Mesodermal cell (in vitro differentiated cells): ENCODE data around the gene TDRD7. TPM values are rescaled to one million over a fixed set of nuclear protein-coding genes. Genes with fewer than 3 reads are reported as not detected.

ENCODE experiments used
- H3K27ac ChIP-seq: 2 replicates; pipeline ENCODE4 v1.7.0; 2013; ENCODE audit warnings: mild to moderate bottlenecking, low read depth, low read length, moderate library complexity; ENCODE audit not compliant: severe bottlenecking
- H3K36me3 ChIP-seq: 2 replicates; pipeline ENCODE4 v1.7.1; 2013; ENCODE audit warnings: mild to moderate bottlenecking, low read length, moderate library complexity; ENCODE audit not compliant: control insufficient read depth, insufficient read depth
- H3K4me1 ChIP-seq: one replicate; pipeline ENCODE4 v1.7.1; 2013; ENCODE audit warnings: mild to moderate bottlenecking, low read length; ENCODE audit not compliant: insufficient read depth, control insufficient read depth, poor library complexity, severe bottlenecking
- H3K4me3 ChIP-seq: 2 replicates; pipeline ENCODE4 v1.7.0; 2013; ENCODE audit warnings: low read length, control low read depth, mild to moderate bottlenecking; ENCODE audit not compliant: insufficient read depth, poor library complexity, severe bottlenecking; ENCODE audit errors: extremely low read depth
- H3K9me3 ChIP-seq: 2 replicates; pipeline ENCODE4 v1.7.1; 2013; ENCODE audit warnings: mild to moderate bottlenecking, low read length, moderate library complexity; ENCODE audit not compliant: control insufficient read depth
- WGBS, 2 experiments: methylation state at CpG; one replicate each; pipeline ENCODE4 v1.1.5; 2013; ENCODE audit warnings: missing lambda C conversion rate in 2 of 2; ENCODE audit not compliant: insufficient coverage in 2 of 2; 5-methylcytosine and 5-hydroxymethylcytosine counted together
- polyA plus RNA-seq, 2 experiments: library from polyadenylated mRNA; stranded (reverse); fragments of 50-300 nt; gene quantifications; one replicate each; pipeline ENCODE4 v1.2.3, GENCODE V29; 2013

Gene TDRD7
- polyA plus RNA-seq (2013, experiment 1 of 2) = 2.8 TPM
- polyA plus RNA-seq (2013, experiment 2 of 2) = 3.0 TPM

- WGBS, 2 experiments = 1 to 3% methylated on average over 45 to 49 of the region's 115 CpGs
- Histone ChIP-seq H3K27ac (no peak within 1 kb of the TSS), H3K36me3 (no peaks in the 10 kb centered on the region), H3K4me1 (no peaks in the 10 kb centered on the region), H3K4me3 (peak within 1 kb of the TSS; percentile 68), H3K9me3 (no peaks in the 10 kb centered on the region)
These were observed at the start of gene TDRD7 for GRCh38 chr9:97411789-97412625. TSS of gene TDRD7 (plus strand) at chr9:97412096. CDS start at chr9:97428466, 16,370 bp downstream.

GRCh38 chr9:97362777-97363545 lies 48.9 kb upstream of the TDRD7 start:
- Histone ChIP-seq H3K4me1 (no peaks in the 10 kb centered on the region), H3K4me3 (no peak overlapping the region), H3K27ac (no peak overlapping the region), H3K9me3 (no peaks in the 10 kb centered on the region), H3K36me3 (no peaks in the 10 kb centered on the region)
- 81 to 94% methylated on average over 2 to 5 of the region's 5 CpGs for WGBS, 2 experiments

GRCh38 chr9:97363661-97364299 lies 48.1 kb upstream of the TDRD7 start:
- no peak overlapping the region for H3K27ac ChIP-seq
- no peaks in the 10 kb centered on the region for H3K36me3 ChIP-seq
- peaks cover 2% of the 10 kb centered on the region for H3K9me3 ChIP-seq
- H3K4me3 ChIP-seq = no peak overlapping the region
- 82% methylated on average over 8 to 10 of the region's 11 CpGs for WGBS, 2 experiments
- no peaks in the 10 kb centered on the region for H3K4me1 ChIP-seq

DNA sequence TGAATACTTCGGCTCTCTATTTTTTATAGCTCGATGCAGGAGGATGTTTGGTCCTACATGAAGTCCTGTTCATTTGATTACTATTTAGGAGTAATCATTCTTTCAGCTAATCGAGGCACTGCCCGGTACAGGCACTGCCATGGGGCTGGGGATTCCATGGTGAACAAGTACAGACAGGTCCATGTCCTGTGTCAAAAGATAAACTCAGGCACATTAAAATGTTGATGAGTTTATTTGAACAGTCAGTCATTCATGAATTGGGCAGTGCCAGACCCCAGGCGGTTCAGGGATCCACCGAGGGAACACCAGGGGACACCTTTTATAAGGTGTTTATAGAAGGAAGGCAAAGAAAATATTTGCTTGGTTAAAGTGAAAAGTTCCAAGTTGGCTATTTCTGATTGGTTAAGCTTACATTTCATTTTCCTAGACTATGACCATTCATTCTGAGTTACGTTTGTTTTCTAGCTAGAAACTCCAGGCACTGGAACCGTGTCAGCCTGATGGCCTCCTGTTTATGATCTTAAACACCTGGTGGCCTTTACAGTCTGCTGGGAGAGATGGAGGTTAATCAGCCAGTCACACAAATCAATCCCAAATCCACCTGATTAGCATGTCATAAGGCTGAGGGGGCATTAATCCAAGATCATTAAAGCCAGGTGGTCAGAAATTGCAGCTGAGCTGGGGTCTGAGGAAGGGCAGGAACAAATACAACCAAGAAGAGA lies 47.0 kb upstream of the TDRD7 start:
- no peaks in the 10 kb centered on the region for H3K4me1 ChIP-seq
- peaks cover 10% of the 10 kb centered on the region for H3K9me3 ChIP-seq
- H3K4me3 ChIP-seq = no peak overlapping the region
- H3K36me3 ChIP-seq = no peaks in the 10 kb centered on the region
- no peak overlapping the region for H3K27ac ChIP-seq
- WGBS, 2 experiments = 86 to 93% methylated on average over 4 to 7 of the region's 8 CpGs

DNA sequence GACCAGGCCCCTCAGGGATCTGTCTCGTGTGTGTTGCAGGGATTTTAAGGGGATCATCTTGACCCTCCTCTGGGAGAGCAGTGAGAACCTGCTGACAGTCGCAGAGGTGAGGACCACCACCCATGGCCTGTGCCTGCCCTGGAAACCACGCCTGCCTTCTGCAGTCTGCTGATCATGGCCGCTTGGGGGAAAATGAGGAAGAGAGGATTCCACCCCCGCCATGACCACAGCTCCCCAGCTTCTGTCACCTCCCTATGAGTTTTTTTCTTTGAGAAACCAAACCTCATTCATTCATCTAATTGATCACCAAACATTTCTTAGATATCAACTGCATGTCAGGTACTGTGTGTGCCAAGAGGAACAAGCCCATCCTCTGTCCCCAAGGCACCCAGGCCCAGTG lies 46.3 kb upstream of the TDRD7 start:
- peaks cover 16% of the 10 kb centered on the region for H3K9me3 ChIP-seq

GRCh38 chr9:97366476-97366875 lies 45.4 kb upstream of the TDRD7 start:
- no peak overlapping the region for H3K4me3 ChIP-seq
- 84 to 88% methylated on average over 5 of the region's 10 CpGs for WGBS, 2 experiments
- no peaks in the 10 kb centered on the region for H3K36me3 ChIP-seq
- no peaks in the 10 kb centered on the region for H3K4me1 ChIP-seq
- H3K27ac ChIP-seq = no peak overlapping the region
- peaks cover 16% of the 10 kb centered on the region for H3K9me3 ChIP-seq

More for the DNA sequence above, 46.3 kb upstream of the TDRD7 start:
- Histone ChIP-seq H3K4me3 (no peak overlapping the region), H3K27ac (no peak overlapping the region), H3K36me3 (no peaks in the 10 kb centered on the region), H3K4me1 (no peaks in the 10 kb centered on the region)
- 81% methylated on average over 3 to 4 of the region's 5 CpGs for WGBS, 2 experiments

DNA sequence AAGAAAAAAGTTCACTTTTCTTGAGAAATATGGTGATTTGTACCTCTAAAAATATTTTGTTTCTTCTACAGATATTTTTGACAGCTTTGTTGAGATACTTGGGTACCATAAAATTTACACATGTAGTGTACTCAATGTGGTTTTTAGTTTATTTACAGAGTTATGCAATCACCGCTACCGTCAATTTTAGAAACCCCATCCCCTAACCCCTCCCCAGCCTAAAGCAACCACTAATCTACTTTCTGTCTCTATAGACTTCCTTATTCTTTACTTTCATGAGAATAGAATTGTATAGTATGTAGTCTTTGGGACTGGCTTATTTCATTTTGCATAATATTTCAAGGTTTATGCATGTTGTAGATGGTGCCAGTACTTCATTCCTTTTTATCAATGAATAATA lies 45.0 kb upstream of the TDRD7 start:
- Histone ChIP-seq H3K27ac (no peak overlapping the region), H3K9me3 (peaks cover 16% of the 10 kb centered on the region), H3K4me1 (no peaks in the 10 kb centered on the region), H3K4me3 (no peak overlapping the region), H3K36me3 (no peaks in the 10 kb centered on the region)
- no CpG with 5 or more reads among the region's 2 CpGs for WGBS, 2 experiments

DNA sequence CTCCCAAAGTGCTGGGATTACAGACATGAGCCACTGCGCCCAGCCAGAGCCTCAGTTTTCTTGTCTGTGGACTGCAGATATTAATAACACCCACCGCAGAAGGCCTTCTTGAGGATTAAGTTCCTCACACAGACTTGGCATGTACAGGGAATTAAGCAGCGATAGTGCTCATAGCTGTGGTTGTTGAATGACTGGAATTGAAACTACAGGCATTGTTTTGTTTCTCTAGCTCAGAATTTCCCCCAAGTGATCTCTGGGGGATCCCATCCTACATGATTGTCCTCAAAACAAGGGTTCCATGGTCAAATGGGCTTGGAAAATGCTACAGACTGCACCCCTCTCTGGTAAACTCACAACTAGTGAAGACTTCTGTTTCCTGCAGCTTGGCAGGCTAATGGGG lies 44.2 kb upstream of the TDRD7 start:
- peaks cover 16% of the 10 kb centered on the region for H3K9me3 ChIP-seq
- no peaks in the 10 kb centered on the region for H3K4me1 ChIP-seq
- H3K27ac ChIP-seq = no peak overlapping the region
- H3K36me3 ChIP-seq = no peaks in the 10 kb centered on the region
- no peak overlapping the region for H3K4me3 ChIP-seq
- 100% methylated on average over 2 of the region's 3 CpGs for WGBS, 2 experiments

GRCh38 chr9:97368964-97369363 lies 42.9 kb upstream of the TDRD7 start:
- WGBS, 2 experiments = 70 to 94% methylated on average over 1 of the region's 1 CpG
- Histone ChIP-seq H3K9me3 (peaks cover 16% of the 10 kb centered on the region), H3K4me1 (no peaks in the 10 kb centered on the region), H3K4me3 (no peak overlapping the region), H3K36me3 (no peaks in the 10 kb centered on the region), H3K27ac (no peak overlapping the region)

DNA sequence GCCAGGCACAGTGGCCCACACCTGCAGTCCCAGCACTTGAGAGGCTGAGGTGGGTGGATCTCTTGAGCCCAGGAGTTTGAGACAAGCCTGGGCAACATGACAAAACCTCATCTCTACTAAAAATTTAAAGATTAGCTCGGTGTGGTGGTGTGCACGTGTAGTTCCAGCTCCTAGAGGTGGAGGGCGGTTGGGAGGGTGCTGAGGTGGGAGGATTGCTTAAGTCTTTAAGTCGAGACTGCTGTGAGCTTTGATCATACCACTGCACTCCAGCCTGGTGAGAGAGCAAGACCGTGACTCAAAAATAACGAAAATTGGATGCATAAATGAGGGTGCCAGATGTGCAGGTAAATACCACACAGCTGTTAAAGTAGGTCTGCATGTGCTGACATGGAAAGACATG lies 39.3 kb upstream of the TDRD7 start:
- H3K27ac ChIP-seq = no peak overlapping the region
- WGBS, 2 experiments = 82 to 87% methylated on average over 4 to 6 of the region's 6 CpGs

More for the DNA sequence above, 39.3 kb upstream of the TDRD7 start:
- Histone ChIP-seq H3K4me3 (no peak overlapping the region), H3K9me3 (peaks cover 16% of the 10 kb centered on the region), H3K4me1 (no peaks in the 10 kb centered on the region), H3K36me3 (no peaks in the 10 kb centered on the region)
